IPS-20b (cell line): ENCODE measurements around the gene SIGMAR1.

Source experiments
- H3K27ac ChIP-seq: one replicate; pipeline ENCODE4 v1.5.1; 2013; ENCODE audit warnings: low read length
- H3K27me3 ChIP-seq: 2 replicates; pipeline ENCODE4 v1.6.1; 2013; ENCODE audit warnings: mild to moderate bottlenecking, low read length, inconsistent platforms; ENCODE audit not compliant: insufficient read depth
- H3K36me3 ChIP-seq: 2 replicates; pipeline ENCODE4 v1.6.1; 2013; ENCODE audit warnings: low read depth, mild to moderate bottlenecking, inconsistent platforms, low read length, moderate library complexity; ENCODE audit not compliant: insufficient read depth
- H3K4me1 ChIP-seq: 2 replicates; pipeline ENCODE4 v1.6.1; 2013; ENCODE audit warnings: mild to moderate bottlenecking, control low read depth, inconsistent platforms, low read length, moderate library complexity; ENCODE audit not compliant: insufficient read depth
- H3K4me3 ChIP-seq: 2 replicates; pipeline ENCODE4 v1.5.1; 2013; ENCODE audit warnings: mild to moderate bottlenecking, low read length, inconsistent platforms
- H3K9ac ChIP-seq: 2 replicates; pipeline ENCODE4 v1.6.1; 2013; ENCODE audit warnings: low read depth, mild to moderate bottlenecking, inconsistent platforms, low read length, moderate library complexity
- H3K9me3 ChIP-seq: 2 replicates; pipeline ENCODE4 v1.6.1; 2013; ENCODE audit warnings: mild to moderate bottlenecking, low read depth, low read length, inconsistent platforms; ENCODE audit not compliant: insufficient read depth

The SIGMAR1 gene

GRCh38 chr9:34637356-34638137, at the start of gene SIGMAR1:
TSS of gene SIGMAR1 (minus strand) at chr9:34637787. CDS start at chr9:34637697, 90 bp downstream.
- H3K9me3 ChIP-seq, result no peaks in the 10 kb centered on the region
- no peak within 1 kb of the TSS for H3K27ac ChIP-seq
- peak within 1 kb of the TSS; percentile 77 for H3K4me3 ChIP-seq
- peaks cover 6% of the 10 kb centered on the region; the same call in 1 of the 2 replicates for H3K4me1 ChIP-seq
- H3K9ac ChIP-seq, result peak within 1 kb of the TSS; percentile 46; the same call in 1 of the 2 replicates
- peaks cover 11% of the 10 kb centered on the region for H3K36me3 ChIP-seq
- peaks cover 19% of the 10 kb centered on the region for H3K27me3 ChIP-seq

GRCh38 chr9:34686732-34687131, 49.1 kb upstream of the SIGMAR1 start:
- no peak overlapping the region for H3K9ac ChIP-seq
- no peaks in the 10 kb centered on the region for H3K27me3 ChIP-seq
- H3K27ac ChIP-seq, result no peak overlapping the region
- no peaks in the 10 kb centered on the region for H3K36me3 ChIP-seq
- no peaks in the 10 kb centered on the region for H3K4me1 ChIP-seq
- no peaks in the 10 kb centered on the region for H3K9me3 ChIP-seq
- H3K4me3 ChIP-seq, result no peak overlapping the region

- Histone ChIP-seq H3K4me1 (no peaks in the 10 kb centered on the region), H3K4me3 (no peak overlapping the region), H3K27ac (no peak overlapping the region), H3K36me3 (no peaks in the 10 kb centered on the region), H3K27me3 (no peaks in the 10 kb centered on the region), H3K9ac (no peak overlapping the region), H3K9me3 (no peaks in the 10 kb centered on the region)
Measured at GRCh38 chr9:34686231-34686630, 48.6 kb upstream of the SIGMAR1 start.

- H3K9me3 ChIP-seq, result no peaks in the 10 kb centered on the region
- no peaks in the 10 kb centered on the region for H3K27me3 ChIP-seq
- no peaks in the 10 kb centered on the region for H3K4me1 ChIP-seq
- H3K27ac ChIP-seq, result no peak overlapping the region
- no peak overlapping the region for H3K9ac ChIP-seq
- H3K4me3 ChIP-seq, result no peak overlapping the region
- no peaks in the 10 kb centered on the region for H3K36me3 ChIP-seq
Measured at GRCh38 chr9:34685591-34685990, 48.0 kb upstream of the SIGMAR1 start.

GRCh38 chr9:34684816-34685215, 47.2 kb upstream of the SIGMAR1 start:
- H3K9ac ChIP-seq, result no peak overlapping the region
- H3K36me3 ChIP-seq, result no peaks in the 10 kb centered on the region
- H3K27me3 ChIP-seq, result no peaks in the 10 kb centered on the region
- no peaks in the 10 kb centered on the region for H3K9me3 ChIP-seq
- H3K27ac ChIP-seq, result no peak overlapping the region
- no peaks in the 10 kb centered on the region for H3K4me1 ChIP-seq
- H3K4me3 ChIP-seq, result no peak overlapping the region

- Histone ChIP-seq H3K36me3 (no peaks in the 10 kb centered on the region), H3K27me3 (no peaks in the 10 kb centered on the region), H3K27ac (no peak overlapping the region), H3K9ac (no peak overlapping the region), H3K4me3 (no peak overlapping the region), H3K9me3 (no peaks in the 10 kb centered on the region), H3K4me1 (no peaks in the 10 kb centered on the region)
Measured at GRCh38 chr9:34684145-34684544, 46.6 kb upstream of the SIGMAR1 start.

GRCh38 chr9:34675869-34676268, 38.3 kb upstream of the SIGMAR1 start:
- no peak overlapping the region for H3K27ac ChIP-seq
- H3K4me3 ChIP-seq, result no peak overlapping the region
- no peak overlapping the region for H3K9ac ChIP-seq
- no peaks in the 10 kb centered on the region for H3K9me3 ChIP-seq
- H3K4me1 ChIP-seq, result no peaks in the 10 kb centered on the region
- no peaks in the 10 kb centered on the region for H3K36me3 ChIP-seq
- H3K27me3 ChIP-seq, result no peaks in the 10 kb centered on the region

GRCh38 chr9:34675048-34675714, 37.6 kb upstream of the SIGMAR1 start:
- Histone ChIP-seq H3K27me3 (no peaks in the 10 kb centered on the region), H3K4me1 (no peaks in the 10 kb centered on the region), H3K9ac (no peak overlapping the region), H3K27ac (no peak overlapping the region), H3K9me3 (no peaks in the 10 kb centered on the region), H3K4me3 (no peak overlapping the region), H3K36me3 (no peaks in the 10 kb centered on the region)

- H3K36me3 ChIP-seq, result no peaks in the 10 kb centered on the region
- peaks cover 4% of the 10 kb centered on the region; the same call in 1 of the 2 replicates for H3K9me3 ChIP-seq
- H3K9ac ChIP-seq, result no peak overlapping the region
- H3K27me3 ChIP-seq, result no peaks in the 10 kb centered on the region
- H3K4me1 ChIP-seq, result no peaks in the 10 kb centered on the region
- no peak overlapping the region for H3K4me3 ChIP-seq
- no peak overlapping the region for H3K27ac ChIP-seq
Measured at GRCh38 chr9:34674440-34674839, 36.9 kb upstream of the SIGMAR1 start.

GRCh38 chr9:34671307-34671706, 33.7 kb upstream of the SIGMAR1 start:
- Histone ChIP-seq H3K27ac (no peak overlapping the region), H3K9ac (no peak overlapping the region), H3K9me3 (peaks cover 4% of the 10 kb centered on the region; the same call in 1 of the 2 replicates), H3K4me1 (no peaks in the 10 kb centered on the region), H3K4me3 (no peak overlapping the region), H3K27me3 (no peaks in the 10 kb centered on the region), H3K36me3 (no peaks in the 10 kb centered on the region; the same call in 1 of the 2 replicates)

GRCh38 chr9:34669809-34670562, 32.4 kb upstream of the SIGMAR1 start:
- H3K36me3 ChIP-seq, result no peaks in the 10 kb centered on the region; the same call in 1 of the 2 replicates
- H3K9me3 ChIP-seq, result peaks cover 4% of the 10 kb centered on the region; the same call in 1 of the 2 replicates
- H3K4me1 ChIP-seq, result no peaks in the 10 kb centered on the region
- no peak overlapping the region for H3K27ac ChIP-seq
- H3K9ac ChIP-seq, result no peak overlapping the region
- no peak overlapping the region for H3K4me3 ChIP-seq
- no peaks in the 10 kb centered on the region for H3K27me3 ChIP-seq
